Panc1 (cell line): ENCODE results near the gene ENTHD1. TPM values are rescaled to one million over a fixed set of nuclear protein-coding genes. Genes with fewer than 3 reads are reported as not detected.

Experiments used
- ATAC-seq: fragments of 200-7000 bp; cut with Tn5 transposase; 2 replicates; pipeline ENCODE4 v1.9.1; 2020; ENCODE audit warnings: mild to moderate bottlenecking, moderate library complexity
- BruUV-seq: library from RNA; stranded (reverse); fragments of 400-500 nt; replicated peaks from 2 replicates; lab custom pipeline; 2021; lab: Mats Ljungman, UMichigan
- CTCF ChIA-PET: fragments of 300-600 bp; sonication (Branson Sonifier 250); formaldehyde crosslinking; loops from one replicate; lab custom pipeline; 2022; ENCODE audit warnings: antibody characterized with exemption; lab: Charles Lee
- POLR2A ChIA-PET: fragments of 300-600 bp; sonication (Branson Sonifier 250); formaldehyde crosslinking; loops from one replicate; lab custom pipeline; 2022; ENCODE audit warnings: antibody characterized with exemption; lab: Charles Lee
- DNase-seq: peaks from one replicate; pipeline ENCODE4 v3.0.0-alpha.2; 2010; ENCODE audit warnings: low read depth, low spot score
- H3K27ac ChIP-seq: 2 replicates; pipeline ENCODE4 v1.5.1; 2011; ENCODE audit warnings: mild to moderate bottlenecking, low read length, inconsistent platforms
- H3K27me3 ChIP-seq: fragments of 200-500 bp; sonication (Bioruptor generic); 2 replicates; pipeline ENCODE4 v1.6.0; 2014; ENCODE audit warnings: low read length, inconsistent platforms; ENCODE audit not compliant: control insufficient read depth, insufficient read depth
- H3K36me3 ChIP-seq: fragments of 200-500 bp; sonication (Bioruptor generic); 2 replicates; pipeline ENCODE4 v1.5.1; 2014; ENCODE audit warnings: inconsistent platforms, mild to moderate bottlenecking, low read length, moderate library complexity; ENCODE audit not compliant: control insufficient read depth, insufficient read depth
- H3K4me1 ChIP-seq: 2 replicates; pipeline ENCODE4 v1.5.1; 2011; ENCODE audit warnings: inconsistent platforms, mild to moderate bottlenecking, low read length, moderate library complexity; ENCODE audit not compliant: control insufficient read depth, insufficient read depth
- H3K4me3 ChIP-seq, 2 experiments: 2 replicates each; pipeline ENCODE4 v1.5.1; 2011 to 2012; ENCODE audit warnings: low read depth in 2 of 2, low read length in 2 of 2, mild to moderate bottlenecking in 2 of 2, inconsistent platforms in 1 of 2, moderate library complexity in 1 of 2
- H3K9me3 ChIP-seq: fragments of 200-500 bp; sonication (Bioruptor generic); 2 replicates; pipeline ENCODE4 v1.5.1; 2014; ENCODE audit warnings: low read depth, mild to moderate bottlenecking, inconsistent platforms, low read length, moderate library complexity; ENCODE audit not compliant: control insufficient read depth, insufficient read depth
- POLR2AphosphoS5 ChIP-seq: IDR thresholded peaks from 2 replicates; pipeline ENCODE4 v1.6.1; 2012; ENCODE audit warnings: mild to moderate bottlenecking, low read depth, low read length, moderate library complexity
- SIN3A ChIP-seq: IDR thresholded peaks from 2 replicates; pipeline ENCODE4 v1.6.1; 2012; ENCODE audit warnings: low read depth, mild to moderate bottlenecking, low read length, moderate library complexity, borderline replicate concordance; ENCODE audit not compliant: insufficient read depth
- TCF7L2 ChIP-seq: IDR thresholded peaks from 2 replicates; pipeline ENCODE4 v1.6.1; 2011; ENCODE audit warnings: mild to moderate bottlenecking, low read depth, low read length, inconsistent platforms
- in situ Hi-C: cut with HindIII; loops from 2 replicates; pipeline ENCODE4 v1.10.0; 2016; ENCODE audit warnings: low sequenced_read_pairs, low pct_unique_long_range_greater_than_20kb
- intact Hi-C: fragments of 100-400 bp; cut with micrococcal nuclease; formaldehyde crosslinking; loops from one replicate; pipeline ENCODE4 v1.10.0; 2022; ENCODE audit not compliant: unreplicated experiment
- total RNA-seq: library from RNA; stranded (reverse); gene quantifications from one replicate; pipeline ENCODE4 v1.2.1, GENCODE V29; 2021; ENCODE audit not compliant: unreplicated experiment
- TF ChIP-seq, protein P1 (sequence below): fragments of 450-650 bp; IDR thresholded peaks from 2 replicates; pipeline ENCODE4 v1.5.1; 2017; ENCODE audit warnings: mild to moderate bottlenecking
- TF ChIP-seq, protein P2 (sequence below), 2 experiments: IDR thresholded peaks; 2 replicates each; pipeline ENCODE4 v1.6.1; 2011 to 2012; ENCODE audit warnings: low read depth in 2 of 2, control low read depth in 1 of 2, low read length in 1 of 2, mild to moderate bottlenecking in 1 of 2, moderate library complexity in 1 of 2; ENCODE audit not compliant: insufficient read depth in 1 of 2

ENTHD1 gene
- total RNA-seq, 1 experiment from 2014 or later: not detected

DNA sequence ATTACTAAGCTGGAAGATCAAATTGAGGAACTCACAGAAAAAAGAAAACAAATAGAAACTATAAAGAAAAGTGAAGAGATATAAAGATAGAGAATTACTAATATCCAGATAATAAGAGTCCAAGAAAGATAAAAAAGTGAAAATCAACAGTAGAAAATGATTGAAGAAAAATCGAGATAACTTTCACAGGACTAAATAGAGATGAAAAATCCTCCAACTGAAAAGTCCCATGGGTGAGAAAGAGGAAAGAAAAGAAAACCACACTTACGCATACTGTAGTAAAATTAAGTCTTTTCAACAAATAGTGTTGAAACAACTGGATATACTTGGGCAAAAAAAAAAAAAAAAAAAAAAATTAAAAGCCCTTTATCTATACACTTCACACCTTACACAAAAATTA is 60.0 kb downstream of the ENTHD1 start:
- H3K9me3 ChIP-seq: no peaks in the 10 kb centered on the region
- in situ Hi-C loops: no loop called here
- BruUV-seq: no TSS peak
- H3K27me3 ChIP-seq: peaks cover 13% of the 10 kb centered on the region
- H3K36me3 ChIP-seq: no peaks in the 10 kb centered on the region; the same call in 1 of the 2 replicates
- H3K4me1 ChIP-seq: no peaks in the 10 kb centered on the region
- H3K27ac ChIP-seq: no peak overlapping the region
- no peak overlapping the region for H3K4me3 ChIP-seq
- no peak for TF ChIP-seq POLR2AphosphoS5
- TF ChIP-seq TCF7L2: no peak
- no peak for TF ChIP-seq SIN3A
- TF ChIP-seq, protein P1, sequence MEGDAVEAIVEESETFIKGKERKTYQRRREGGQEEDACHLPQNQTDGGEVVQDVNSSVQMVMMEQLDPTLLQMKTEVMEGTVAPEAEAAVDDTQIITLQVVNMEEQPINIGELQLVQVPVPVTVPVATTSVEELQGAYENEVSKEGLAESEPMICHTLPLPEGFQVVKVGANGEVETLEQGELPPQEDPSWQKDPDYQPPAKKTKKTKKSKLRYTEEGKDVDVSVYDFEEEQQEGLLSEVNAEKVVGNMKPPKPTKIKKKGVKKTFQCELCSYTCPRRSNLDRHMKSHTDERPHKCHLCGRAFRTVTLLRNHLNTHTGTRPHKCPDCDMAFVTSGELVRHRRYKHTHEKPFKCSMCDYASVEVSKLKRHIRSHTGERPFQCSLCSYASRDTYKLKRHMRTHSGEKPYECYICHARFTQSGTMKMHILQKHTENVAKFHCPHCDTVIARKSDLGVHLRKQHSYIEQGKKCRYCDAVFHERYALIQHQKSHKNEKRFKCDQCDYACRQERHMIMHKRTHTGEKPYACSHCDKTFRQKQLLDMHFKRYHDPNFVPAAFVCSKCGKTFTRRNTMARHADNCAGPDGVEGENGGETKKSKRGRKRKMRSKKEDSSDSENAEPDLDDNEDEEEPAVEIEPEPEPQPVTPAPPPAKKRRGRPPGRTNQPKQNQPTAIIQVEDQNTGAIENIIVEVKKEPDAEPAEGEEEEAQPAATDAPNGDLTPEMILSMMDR: no peak
- TF ChIP-seq, protein P2, sequence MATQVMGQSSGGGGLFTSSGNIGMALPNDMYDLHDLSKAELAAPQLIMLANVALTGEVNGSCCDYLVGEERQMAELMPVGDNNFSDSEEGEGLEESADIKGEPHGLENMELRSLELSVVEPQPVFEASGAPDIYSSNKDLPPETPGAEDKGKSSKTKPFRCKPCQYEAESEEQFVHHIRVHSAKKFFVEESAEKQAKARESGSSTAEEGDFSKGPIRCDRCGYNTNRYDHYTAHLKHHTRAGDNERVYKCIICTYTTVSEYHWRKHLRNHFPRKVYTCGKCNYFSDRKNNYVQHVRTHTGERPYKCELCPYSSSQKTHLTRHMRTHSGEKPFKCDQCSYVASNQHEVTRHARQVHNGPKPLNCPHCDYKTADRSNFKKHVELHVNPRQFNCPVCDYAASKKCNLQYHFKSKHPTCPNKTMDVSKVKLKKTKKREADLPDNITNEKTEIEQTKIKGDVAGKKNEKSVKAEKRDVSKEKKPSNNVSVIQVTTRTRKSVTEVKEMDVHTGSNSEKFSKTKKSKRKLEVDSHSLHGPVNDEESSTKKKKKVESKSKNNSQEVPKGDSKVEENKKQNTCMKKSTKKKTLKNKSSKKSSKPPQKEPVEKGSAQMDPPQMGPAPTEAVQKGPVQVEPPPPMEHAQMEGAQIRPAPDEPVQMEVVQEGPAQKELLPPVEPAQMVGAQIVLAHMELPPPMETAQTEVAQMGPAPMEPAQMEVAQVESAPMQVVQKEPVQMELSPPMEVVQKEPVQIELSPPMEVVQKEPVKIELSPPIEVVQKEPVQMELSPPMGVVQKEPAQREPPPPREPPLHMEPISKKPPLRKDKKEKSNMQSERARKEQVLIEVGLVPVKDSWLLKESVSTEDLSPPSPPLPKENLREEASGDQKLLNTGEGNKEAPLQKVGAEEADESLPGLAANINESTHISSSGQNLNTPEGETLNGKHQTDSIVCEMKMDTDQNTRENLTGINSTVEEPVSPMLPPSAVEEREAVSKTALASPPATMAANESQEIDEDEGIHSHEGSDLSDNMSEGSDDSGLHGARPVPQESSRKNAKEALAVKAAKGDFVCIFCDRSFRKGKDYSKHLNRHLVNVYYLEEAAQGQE (IDR thresholded peaks at IDR 0.05; ENCODE audit: insufficient read depth in 1 of 2, low read depth in 2 of 2, low read length in 1 of 2): no peak
- intact Hi-C loops: no loop called here
- ChIA-PET CTCF (no interaction called here), POLR2A (no interaction called here)
- DNase-seq: no peak
- no peak for ATAC-seq

DNA sequence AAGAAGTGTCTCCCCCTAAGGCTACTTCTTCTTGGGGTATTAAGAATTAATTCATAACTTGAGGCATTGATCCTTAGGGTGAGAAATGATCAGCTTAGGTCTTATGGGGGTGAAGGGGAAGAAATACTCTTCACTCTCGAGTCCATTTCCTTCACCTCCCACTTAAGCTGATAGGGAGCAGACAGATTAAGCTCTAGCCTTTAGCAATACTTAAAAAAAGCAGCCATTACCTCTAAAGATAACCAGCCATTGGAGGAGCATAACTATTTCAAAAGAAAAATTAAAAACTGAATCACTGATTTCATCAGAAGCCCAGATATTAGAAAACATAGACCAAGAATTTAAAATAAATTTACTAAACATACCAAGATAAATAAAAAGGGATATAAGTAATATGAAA is 60.5 kb downstream of the ENTHD1 start:
- ATAC-seq: no peak
- H3K27me3 ChIP-seq: peaks cover 16% of the 10 kb centered on the region

More for the DNA sequence above, 60.5 kb downstream of the ENTHD1 start:
- ChIA-PET POLR2A (no interaction called here), CTCF (no interaction called here)
- Histone ChIP-seq H3K4me3 (no peak overlapping the region), H3K9me3 (no peaks in the 10 kb centered on the region), H3K36me3 (no peaks in the 10 kb centered on the region; the same call in 1 of the 2 replicates), H3K27ac (no peak overlapping the region), H3K4me1 (no peaks in the 10 kb centered on the region)
- DNase-seq: no peak
- in situ Hi-C loops (no loop called here), intact Hi-C loops (no loop called here)
- TF ChIP-seq, protein P1: no peak
- TF ChIP-seq, protein P2 (IDR thresholded peaks at IDR 0.05; ENCODE audit: insufficient read depth in 1 of 2, low read depth in 2 of 2, low read length in 1 of 2): no peak
- no peak for TF ChIP-seq SIN3A
- TF ChIP-seq POLR2AphosphoS5: no peak
- TF ChIP-seq TCF7L2: no peak
- no TSS peak for BruUV-seq
